AG08396 (cell line): ENCODE results near the gene CPT1C.

Source experiments
- DNase-seq: peaks from one replicate; pipeline ENCODE4 v3.0.0; 2012; ENCODE audit warnings: low spot score, mixed read lengths

The CPT1C gene

GRCh38 chr19:49682274-49682673 lies 8.6 kb upstream of the CPT1C start:
- no peak for DNase-seq

- DNase-seq: no peak
Measured at GRCh38 chr19:49683814-49684250, 7.1 kb upstream of the CPT1C start.

- peak; percentile 50 for DNase-seq
Measured at GRCh38 chr19:49684251-49684982, 6.5 kb upstream of the CPT1C start.

- no peak for DNase-seq
Measured at GRCh38 chr19:49684983-49685553, 5.8 kb upstream of the CPT1C start.

- no peak for DNase-seq
Measured at GRCh38 chr19:49685845-49686332, 5.0 kb upstream of the CPT1C start.

- DNase-seq: no peak
Measured at GRCh38 chr19:49686503-49687088, 4.3 kb upstream of the CPT1C start.

GRCh38 chr19:49687150-49687549 lies 3.8 kb upstream of the CPT1C start:
- no peak for DNase-seq

GRCh38 chr19:49687566-49688316 lies 3.2 kb upstream of the CPT1C start:
- no peak for DNase-seq

GRCh38 chr19:49688531-49689132 lies 2.3 kb upstream of the CPT1C start:
- no peak for DNase-seq

- DNase-seq: peak; percentile 46
Measured at GRCh38 chr19:49689133-49690078, 1.5 kb upstream of the CPT1C start, which contains the start of gene ADM5. TSS of gene ADM5 (plus strand) at chr19:49689594. CDS start at chr19:49689838, 244 bp downstream.

- DNase-seq: no peak
Measured at GRCh38 chr19:49690079-49690655, 749 bp upstream of the CPT1C start.

- peak; percentile 95 for DNase-seq
Measured at GRCh38 chr19:49691243-49692146, 579 bp downstream of the CPT1C start.

GRCh38 chr19:49692147-49692506 lies 1.2 kb downstream of the CPT1C start:
- DNase-seq: no peak

GRCh38 chr19:49696115-49696514 lies 5.2 kb downstream of the CPT1C start:
- DNase-seq: no peak

- no peak for DNase-seq
Measured at GRCh38 chr19:49696865-49697264, 5.9 kb downstream of the CPT1C start.

GRCh38 chr19:49699364-49699763 lies 8.4 kb downstream of the CPT1C start:
- DNase-seq: no peak

- DNase-seq: no peak
Measured at GRCh38 chr19:49700563-49700962, 9.6 kb downstream of the CPT1C start.

- DNase-seq: no peak
Measured at GRCh38 chr19:49701271-49701786, 10.4 kb downstream of the CPT1C start.
